ENCODE results near the gene KMT5B. TPM values are rescaled to one million over a fixed set of nuclear protein-coding genes. Genes with fewer than 3 reads are reported as not detected.

The KMT5B gene
- total and polyA plus RNA-seq, 2 of the 13 experiments (the other 11 are each of a cell fraction or from before 2014, with no cell fraction given): 17.6 to 23.7 TPM

GRCh38 chr11:68173926-68174325, 39.2 kb downstream of the KMT5B start (continued):
- no peak for TF ChIP-seq PATZ1 (CRISPR knock-in tag; IDR thresholded peaks at IDR 0.05)
- no peak for TF ChIP-seq PAF1 (CRISPR knock-in tag; IDR thresholded peaks at IDR 0.05)
- TF ChIP-seq ZNF629 (CRISPR knock-in tag; conservative IDR thresholded peaks at IDR 0.05): no peak
- TF ChIP-seq ZNF75D (CRISPR knock-in tag; IDR thresholded peaks at IDR 0.05; ENCODE audit: borderline replicate concordance): no peak
- no peak for TF ChIP-seq FOXM1 (CRISPR knock-in tag; IDR thresholded peaks at IDR 0.05)
- TF ChIP-seq ZNF256 (CRISPR knock-in tag; conservative IDR thresholded peaks at IDR 0.05): no peak
- TF ChIP-seq TAF15 (IDR thresholded peaks at IDR 0.05; ENCODE audit: low read depth, low read length, poor library complexity, severe bottlenecking): no peak
- TF ChIP-seq SNAI1 (CRISPR knock-in tag; IDR thresholded peaks at IDR 0.05; ENCODE audit: borderline replicate concordance): no peak
- TF ChIP-seq ZC3H4 (CRISPR knock-in tag; IDR thresholded peaks at IDR 0.05; ENCODE audit: borderline replicate concordance): no peak
- no peak for TF ChIP-seq ZNF33A (CRISPR knock-in tag; IDR thresholded peaks at IDR 0.05; ENCODE audit: borderline replicate concordance)

DNA sequence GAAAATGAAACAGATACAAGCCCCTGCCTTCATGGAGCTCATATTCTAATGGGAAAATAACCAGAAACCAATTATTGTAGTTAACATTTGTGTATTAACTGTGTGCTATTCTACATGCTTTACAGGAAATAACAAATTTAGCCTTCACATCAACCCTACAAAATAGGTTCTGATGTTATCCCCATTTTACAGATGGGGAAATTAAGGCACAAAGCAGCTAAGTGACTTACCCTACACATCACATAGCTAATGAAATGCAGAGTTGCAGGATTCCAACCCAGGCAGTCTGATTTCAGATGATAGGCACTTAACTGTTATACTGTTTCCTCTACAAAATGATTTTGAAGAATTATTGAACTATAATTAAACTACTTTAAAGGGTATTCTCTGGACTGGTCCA, 43.7 kb downstream of the KMT5B start:
- CTCF ChIA-PET (ENCODE audit: low intra/inter-chr PET ratio, low total read pairs): no interaction called here
- no peak overlapping the region for H2AFZ ChIP-seq (ENCODE audit: low read length)
- no peak overlapping the region for H3K4me2 ChIP-seq (ENCODE audit: low read depth, low read length)
- peaks cover 31 to 69% of the 10 kb centered on the region in 2 experiments for H3K36me3 ChIP-seq (replicated peaks in 1 of 2; ENCODE audit: control insufficient read depth in 1 of 2, insufficient read depth in 2 of 2, low read length in 2 of 2)
- POLR2A ChIA-PET: interaction anchor here (1.2 kb wide), 1 partner anchor 10 kb away, joined by 3 read pairs; no protein-coding TSS in a partner anchor
- FAIRE-seq (no peak), ATAC-seq (no peak), DNase-seq (ENCODE audit: low spot score) (no peak)
- no peak overlapping the region for H3K9ac ChIP-seq (ENCODE audit: insufficient read depth, low read depth, low read length)
- H3K4me3 ChIP-seq (replicated peaks in 1 of 3; ENCODE audit: insufficient read depth in 1 of 3, low read depth in 2 of 3, low read length in 3 of 3): no peak overlapping the region
- no peaks in the 10 kb centered on the region for H4K20me1 ChIP-seq (ENCODE audit: insufficient read depth, low read length)
- H3K27me3 ChIP-seq (ENCODE audit: control insufficient read depth in 1 of 2, insufficient read depth in 2 of 2, low read length in 2 of 2): no peaks in the 10 kb centered on the region
- no peaks in the 10 kb centered on the region for H3K79me2 ChIP-seq (ENCODE audit: insufficient read depth, low read length)
- peaks cover 9% of the 10 kb centered on the region; the same call in 1 of the 2 replicates for H3K4me1 ChIP-seq (ENCODE audit: insufficient read depth, low read length)
- no peak for TF ChIP-seq ZNF772 (CRISPR knock-in tag; IDR thresholded peaks at IDR 0.05)
- TF ChIP-seq ZNF629 (CRISPR knock-in tag; conservative IDR thresholded peaks at IDR 0.05): peak; percentile 80
- H3K27ac ChIP-seq (ENCODE audit: extremely low read length, insufficient read depth, low read length): no peak overlapping the region
- no TSS peak for BruUV-seq (replicated peaks)
- no peaks in the 10 kb centered on the region for H3K9me3 ChIP-seq (ENCODE audit: low read length)
- intact Hi-C loops (cut with micrococcal nuclease; ENCODE audit: unreplicated experiment) (no loop called here), in situ Hi-C loops (cut with HindIII; ENCODE audit: extremely low pct_ligation_motif_present, low pct_unique_long_range_greater_than_20kb) (no loop called here)

Data from HepG2 (cell line).